ENCODE measurements around the gene USP49. TPM values are rescaled to one million over a fixed set of nuclear protein-coding genes. Genes with fewer than 3 reads are reported as not detected.

The USP49 gene
- polyA plus RNA-seq, 1 of the 3 experiments (the other 2 are of a cell fraction) = 2.4 TPM

- H3F3A ChIP-seq (replicated peaks; ENCODE audit: insufficient read depth) = peaks cover 14% of the 10 kb centered on the region
- H3K4me1 ChIP-seq (ENCODE audit: control insufficient read depth in 1 of 2, insufficient read depth in 2 of 2, low read depth in 1 of 2, low read length in 1 of 2) = no peaks in the 10 kb centered on the region
- 94% methylated on average over 3 of the region's 3 CpGs for WGBS (ENCODE audit: low lambda C conversion rate)
- no peaks in the 10 kb centered on the region for H3K27me3 ChIP-seq (ENCODE audit: insufficient read depth)
- peak overlapping the region in 1 of 2 experiments; percentile 15; a peak in 1 of 4 replicates for H3K27ac ChIP-seq (ENCODE audit: low read depth in 2 of 2, low read length in 1 of 2)
- ChIA-PET CTCF (interaction anchor here (1.4 kb wide), 1 partner anchor 193 kb away, joined by 5 read pairs; no protein-coding TSS in a partner anchor), POLR2A (no interaction called here)
- no peaks in the 10 kb centered on the region for H3K9me2 ChIP-seq
- no peak overlapping the region for H3K9ac ChIP-seq
- TF ChIP-seq USF1 (IDR thresholded peaks at IDR 0.05; ENCODE audit: borderline replicate concordance, low read depth) (no peak), RXRA (IDR thresholded peaks at IDR 0.05; ENCODE audit: borderline replicate concordance, low read depth) (no peak), TAF1 (IDR thresholded peaks at IDR 0.05; ENCODE audit: borderline replicate concordance, low read depth, low read length) (no peak), TEAD4 (IDR thresholded peaks at IDR 0.05; ENCODE audit: borderline replicate concordance, insufficient read depth) (no peak), YY1 (IDR thresholded peaks at IDR 0.05; ENCODE audit: low read depth) (no peak)
- no peak for DNase-seq
- no peak overlapping the region for H3K4me2 ChIP-seq
- no peaks in the 10 kb centered on the region for H3K9me3 ChIP-seq
- no peak overlapping the region for H3K4me3 ChIP-seq (ENCODE audit: low read depth in 2 of 2, low read length in 1 of 2)
- H3K79me2 ChIP-seq (ENCODE audit: insufficient read depth) = no peaks in the 10 kb centered on the region
- H2AFZ ChIP-seq (ENCODE audit: low read depth) = no peak overlapping the region
- H4K20me1 ChIP-seq (ENCODE audit: insufficient read depth) = no peaks in the 10 kb centered on the region
- H3K36me3 ChIP-seq (replicated peaks in 1 of 2; ENCODE audit: control insufficient read depth in 1 of 2, insufficient read depth in 2 of 2, low read length in 1 of 2) = no peaks in the 10 kb centered on the region
Observed at GRCh38 chr6:41850861-41851260, 44.3 kb downstream of the USP49 start.

- Histone ChIP-seq H3F3A (replicated peaks; ENCODE audit: insufficient read depth) (peaks cover 15% of the 10 kb centered on the region), H3K9me2 (no peaks in the 10 kb centered on the region), H3K9me3 (no peaks in the 10 kb centered on the region), H4K20me1 (ENCODE audit: insufficient read depth) (no peaks in the 10 kb centered on the region), H3K27ac (ENCODE audit: low read depth in 2 of 2, low read length in 1 of 2) (peak overlapping the region; percentile 83 to 86), H3K4me1 (ENCODE audit: control insufficient read depth in 1 of 2, insufficient read depth in 2 of 2, low read depth in 1 of 2, low read length in 1 of 2) (no peaks in the 10 kb centered on the region), H2AFZ (ENCODE audit: low read depth) (peak overlapping the region; percentile 68), H3K79me2 (ENCODE audit: insufficient read depth) (no peaks in the 10 kb centered on the region), H3K36me3 (replicated peaks in 1 of 2; ENCODE audit: control insufficient read depth in 1 of 2, insufficient read depth in 2 of 2, low read length in 1 of 2) (no peaks in the 10 kb centered on the region), H3K4me2 (peak overlapping the region; percentile 27; the same call in 1 of the 2 replicates), H3K9ac (peak overlapping the region; percentile 23; the same call in 1 of the 2 replicates), H3K27me3 (ENCODE audit: insufficient read depth) (no peaks in the 10 kb centered on the region), H3K4me3 (ENCODE audit: low read depth in 2 of 2, low read length in 1 of 2) (no peak overlapping the region)
- 8% methylated on average over 1 of the region's 1 CpG for WGBS (ENCODE audit: low lambda C conversion rate)
- POLR2A ChIA-PET = no interaction called here
- DNase-seq = peak; percentile 70
- CTCF ChIA-PET = interaction anchor here (0.6 to 3.0 kb wide), 25 partner anchors 9 to 478 kb away, joined by 3 to 15 read pairs (median 4); partner anchors contain the start of genes BYSL, CCND3, MED20 and TOMM6
- TF ChIP-seq RXRA (IDR thresholded peaks at IDR 0.05; ENCODE audit: borderline replicate concordance, low read depth) (peak; percentile 53; the same call in 1 of the 2 replicates), ELF1 (IDR thresholded peaks at IDR 0.05) (no peak), EZH2phosphoT487 (IDR thresholded peaks at IDR 0.05; ENCODE audit: borderline replicate concordance, low read depth) (no peak), FOXJ3 (CRISPR knock-in tag; IDR thresholded peaks at IDR 0.05) (no peak), SMC3 (IDR thresholded peaks at IDR 0.05; ENCODE audit: low read depth, low read length) (peak; percentile 76), MAX (IDR thresholded peaks at IDR 0.05; ENCODE audit: low read depth) (peak; percentile 60; the same call in 1 of the 2 replicates), TCF12 (IDR thresholded peaks at IDR 0.05) (peak; percentile 78), USF1 (IDR thresholded peaks at IDR 0.05; ENCODE audit: borderline replicate concordance, low read depth) (no peak), PBX3 (IDR thresholded peaks at IDR 0.05) (peak; percentile 65), CTCF (IDR thresholded peaks at IDR 0.05) (peak; percentile 88), NRF1 (IDR thresholded peaks at IDR 0.05; ENCODE audit: low read depth, low read length) (no peak), IRF3 (IDR thresholded peaks at IDR 0.05; ENCODE audit: low read depth, low read length) (no peak), NFIC (IDR thresholded peaks at IDR 0.05; ENCODE audit: borderline replicate concordance) (peak; percentile 88), RAD21 (IDR thresholded peaks at IDR 0.05; ENCODE audit: low read length) (peak; percentile 84), MEF2A (IDR thresholded peaks at IDR 0.05; ENCODE audit: borderline replicate concordance, low read depth) (no peak), GABPA (IDR thresholded peaks at IDR 0.05; ENCODE audit: low read depth) (no peak), GATA2 (CRISPR knock-in tag; IDR thresholded peaks at IDR 0.05) (no peak), YY1 (IDR thresholded peaks at IDR 0.05; ENCODE audit: low read depth) (no peak), EP300 (IDR thresholded peaks at IDR 0.05; ENCODE audit: borderline replicate concordance in 1 of 2, low read depth in 1 of 2, low read length in 1 of 2) (no peak), SIN3A (IDR thresholded peaks at IDR 0.05; ENCODE audit: borderline replicate concordance, low read depth, low read length) (peak; percentile 36; the same call in 1 of the 2 replicates)
Observed at GRCh38 chr6:41846666-41847237, 48.4 kb downstream of the USP49 start.
